Endothelial cell of umbilical vein (primary cell): ENCODE data around the gene TBC1D8. TPM values are rescaled to one million over a fixed set of nuclear protein-coding genes. Genes with fewer than 3 reads are reported as not detected.

Experiments
- BruUV-seq: library from RNA; stranded (reverse); fragments of 400-500 nt; replicated peaks from 2 replicates; lab custom pipeline; 2021; lab: Mats Ljungman, UMichigan
- CTCF ChIA-PET: fragments of 300-600, 350-600 bp; sonication (Branson Sonifier 250); formaldehyde crosslinking; loops from one replicate; lab custom pipeline; 2021; ENCODE audit warnings: antibody characterized with exemption, inconsistent platforms; lab: Charles Lee
- POLR2A ChIA-PET: fragments of 300-600, 350-600 bp; sonication (Branson Sonifier 250); formaldehyde crosslinking; loops from one replicate; lab custom pipeline; 2021; ENCODE audit warnings: antibody characterized with exemption, inconsistent platforms; lab: Charles Lee
- DNase-seq: peaks from one replicate; pipeline ENCODE4 v3.0.0-alpha.2; 2011; ENCODE audit warnings: low read depth, low spot score
- FAIRE-seq: peaks from 2 replicates; lab custom pipeline; 2011; peaks lifted over from hg19 to GRCh38; lab: Jason Lieb, UNC
- H2AFZ ChIP-seq: 2 replicates; pipeline ENCODE4 v1.6.0; 2012; ENCODE audit warnings: low read depth, low read length, control low read depth, inconsistent platforms
- H3K27ac ChIP-seq: 2 replicates; pipeline ENCODE4 v1.5.1; 2011; ENCODE audit warnings: low read depth, mild to moderate bottlenecking, control low read depth, low read length, moderate library complexity; ENCODE audit not compliant: insufficient read depth
- H3K27me3 ChIP-seq, 2 experiments: 2 replicates each; pipeline versions ENCODE4 v1.6.0 to v1.6.1; 2011; ENCODE audit warnings: low read length in 2 of 2, mixed read lengths in 1 of 2; ENCODE audit not compliant: control insufficient read depth in 2 of 2, insufficient read depth in 2 of 2
- H3K36me3 ChIP-seq, 2 experiments: 2 replicates in 1 of 2; 3 replicates in 1 of 2; pipeline ENCODE4 v1.5.1; 2011; ENCODE audit warnings: low read length in 2 of 2, mild to moderate bottlenecking in 1 of 2, moderate library complexity in 1 of 2; ENCODE audit not compliant: control insufficient read depth in 2 of 2, insufficient read depth in 2 of 2; ENCODE audit errors: extremely low read depth in 1 of 2
- H3K4me1 ChIP-seq: 3 replicates; pipeline ENCODE4 v1.5.1; 2011; ENCODE audit warnings: mild to moderate bottlenecking, low read length; ENCODE audit not compliant: control insufficient read depth, insufficient read depth; ENCODE audit errors: extremely low read depth
- H3K4me2 ChIP-seq: 2 replicates; pipeline ENCODE4 v1.6.1; 2011; ENCODE audit warnings: low read length, control low read depth, mixed read lengths; ENCODE audit not compliant: insufficient read depth
- H3K4me3 ChIP-seq, 3 experiments: fragments of 200-600 bp in 1 of 3; sonication (generic), shearing (Covaris generic) in 1 of 3; replicated peaks in 1 of 3; 2 replicates each; pipeline ENCODE4 v1.5.1; 2011 to 2016; ENCODE audit warnings: control low read depth in 3 of 3, low read length in 3 of 3, mild to moderate bottlenecking in 2 of 3, inconsistent platforms in 1 of 3, low read depth in 1 of 3, moderate library complexity in 1 of 3; ENCODE audit not compliant: insufficient read depth in 1 of 3
- H3K79me2 ChIP-seq: 2 replicates; pipeline ENCODE4 v1.6.0; 2012; ENCODE audit warnings: low read length, inconsistent platforms; ENCODE audit not compliant: control insufficient read depth, insufficient read depth
- H3K9ac ChIP-seq: replicated peaks from 2 replicates; pipeline ENCODE3; 2011; ENCODE audit warnings: low read length, control low read depth; ENCODE audit not compliant: insufficient read depth; ENCODE audit errors: extremely low read depth
- H3K9me1 ChIP-seq: replicated peaks from 3 replicates; pipeline ENCODE4 v1.6.0; 2011; ENCODE audit warnings: mild to moderate bottlenecking, low read length; ENCODE audit not compliant: control insufficient read depth, insufficient read depth; ENCODE audit errors: extremely low read depth
- H3K9me3 ChIP-seq: replicated peaks from 2 replicates; pipeline ENCODE4 v1.5.1; 2012; ENCODE audit warnings: low read length, inconsistent platforms; ENCODE audit not compliant: control insufficient read depth, insufficient read depth
- H4K20me1 ChIP-seq: replicated peaks from 2 replicates; pipeline ENCODE3; 2011; ENCODE audit warnings: mild to moderate bottlenecking, low read length; ENCODE audit not compliant: control insufficient read depth, insufficient read depth; ENCODE audit errors: extremely low read depth
- CTCF ChIP-seq, 2 donors: IDR thresholded peaks; 1 replicate in 1 of 2; 2 replicates in 1 of 2; pipeline ENCODE4 v1.5.1; 2011; ENCODE audit warnings: low read length in 2 of 2, mild to moderate bottlenecking in 2 of 2, moderate library complexity in 2 of 2, control low read depth in 1 of 2, inconsistent platforms in 1 of 2, low read depth in 1 of 2; ENCODE audit not compliant: insufficient read depth in 1 of 2; ENCODE audit errors: extremely low read depth in 1 of 2
- EZH2 ChIP-seq: IDR thresholded peaks from 2 replicates; pipeline ENCODE4 v1.6.1; 2012; ENCODE audit warnings: borderline replicate concordance, low read depth, mild to moderate bottlenecking, moderate library complexity, low read length, inconsistent platforms; ENCODE audit not compliant: severe bottlenecking
- FOS ChIP-seq: IDR thresholded peaks from 2 replicates; pipeline ENCODE4 v1.6.1; 2011; ENCODE audit warnings: mild to moderate bottlenecking, low read length, moderate library complexity, borderline replicate concordance; ENCODE audit not compliant: insufficient read depth
- GATA2 ChIP-seq: IDR thresholded peaks from 2 replicates; pipeline ENCODE4 v1.7.0; 2011; ENCODE audit warnings: low read depth, mild to moderate bottlenecking, moderate library complexity, mixed read lengths, low read length; ENCODE audit not compliant: insufficient read length, insufficient read depth
- JUN ChIP-seq: IDR thresholded peaks from 2 replicates; pipeline ENCODE4 v1.6.1; 2011; ENCODE audit warnings: borderline replicate concordance, low read depth; ENCODE audit not compliant: insufficient read length, insufficient read depth
- MAX ChIP-seq: IDR thresholded peaks from 2 replicates; pipeline ENCODE4 v1.6.1; 2011; ENCODE audit not compliant: insufficient read depth, insufficient read length
- MYC ChIP-seq: IDR thresholded peaks from one replicate; pipeline ENCODE4 v1.6.1; 2011; ENCODE audit warnings: mild to moderate bottlenecking, low read depth, low read length
- POLR2A ChIP-seq: IDR thresholded peaks from 2 replicates; pipeline ENCODE4 v1.6.1; 2012; ENCODE audit warnings: low read depth, mild to moderate bottlenecking, control low read depth, low read length
- POLR2AphosphoS5 ChIP-seq: IDR thresholded peaks from 2 replicates; pipeline ENCODE4 v1.6.1; 2012; ENCODE audit warnings: low read depth, mild to moderate bottlenecking, control low read depth, low read length, moderate library complexity; ENCODE audit not compliant: insufficient read depth
- dilution Hi-C: fragments of 300-500 bp; cut with MboI; formaldehyde crosslinking; loops from one replicate; pipeline ENCODE4 v1.15.0; 2019; ENCODE audit warnings: low sequenced_read_pairs; ENCODE audit not compliant: extremely low pct_ligation_motif_present
- intact Hi-C: fragments of 100-400 bp; cut with micrococcal nuclease; formaldehyde crosslinking; loops from one replicate; pipeline ENCODE4 v1.10.0; 2022
- polyA plus RNA-seq, 4 experiments: library from polyadenylated mRNA; depleted of rRNA in 3 of 4; stranded (reverse) in 3 of 4; unstranded in 1 of 4; fragments of >200 nt; gene quantifications; 2 replicates each; pipeline versions ENCODE4 v1.2.1 to v1.2.3, GENCODE V29; 2011 to 2012; ENCODE audit warnings: missing spikeins in 1 of 4
- total RNA-seq: library from RNA; stranded (reverse); gene quantifications from 2 replicates; pipeline ENCODE4 v1.2.3, GENCODE V29; 2021

TBC1D8 gene
- total and polyA plus RNA-seq, 2 donors (not counting 3 experiments of a cell fraction or from before 2014, with no cell fraction given), result 28.5 to 32.1 TPM

GRCh38 chr2:101014264-101014857, 136.8 kb downstream of the TBC1D8 start:
- TF ChIP-seq GATA2, result no peak
- no peak for TF ChIP-seq FOS
- no peak for TF ChIP-seq MYC
- TF ChIP-seq EZH2, result no peak
- no peak for TF ChIP-seq JUN
- TF ChIP-seq MAX, result no peak
- no peak for TF ChIP-seq CTCF (IDR thresholded peaks at IDR 0.05; ENCODE audit: extremely low read depth in 1 of 2, insufficient read depth in 1 of 2, low read depth in 1 of 2, low read length in 2 of 2)
- no peak for TF ChIP-seq POLR2A
- TF ChIP-seq POLR2AphosphoS5, result no peak

More at GRCh38 chr2:101014264-101014857, 136.8 kb downstream of the TBC1D8 start:
- POLR2A ChIA-PET, result no interaction called here
- intact Hi-C loops (loop anchor here (5.0 kb wide), 1 partner anchor 238 kb away; the partner anchor contains the start of gene CNOT11), dilution Hi-C loops (no loop called here)
- no peaks in the 10 kb centered on the region for H4K20me1 ChIP-seq
- no peak overlapping the region for H3K9ac ChIP-seq
- H3K9me3 ChIP-seq, result no peaks in the 10 kb centered on the region
- H3K36me3 ChIP-seq, result peaks cover 5 to 12% of the 10 kb centered on the region in 2 experiments
- CTCF ChIA-PET, result interaction anchor here (0.7 to 1.4 kb wide), 5 partner anchors 138 to 366 kb away, joined by 3 to 7 read pairs (median 3); no protein-coding TSS in a partner anchor
- H2AFZ ChIP-seq, result no peak overlapping the region
- no peak overlapping the region for H3K27ac ChIP-seq
- H3K79me2 ChIP-seq, result peaks cover 3% of the 10 kb centered on the region
- H3K4me1 ChIP-seq, result no peaks in the 10 kb centered on the region
- H3K9me1 ChIP-seq, result no peaks in the 10 kb centered on the region
- BruUV-seq, result no TSS peak
- H3K4me3 ChIP-seq, result no peak overlapping the region
- no peak for DNase-seq
- FAIRE-seq, result no peak
- no peak overlapping the region for H3K4me2 ChIP-seq
- H3K27me3 ChIP-seq, result no peaks in the 10 kb centered on the region
